ENCODE results near the gene TRAM1L1.
A peak's percentile ranks its signal among the peaks of the same experiment; 100 is the strongest.

GRCh38 chr4:117084866-117085701, at the start of gene TRAM1L1:
- TF ChIP-seq CTCF (IDR thresholded peaks at IDR 0.05): peak in 1 of 5 experiments; percentile 10
- no peak for TF ChIP-seq EP300 (IDR thresholded peaks at IDR 0.05)

Measured in tibial nerve (tissue), 4 donors.